ENCODE results near the gene NGB. TPM values are rescaled to one million over a fixed set of nuclear protein-coding genes. Genes with fewer than 3 reads are reported as not detected.

NGB gene
- total RNA-seq, 2 donors from 2014 or later = not detected

GRCh38 chr14:77221241-77221871, 49.6 kb downstream of the NGB start:
- no peak overlapping the region for H3K27ac Mint-ChIP-seq
- ATAC-seq (replicated peaks) = no peak
- no peak overlapping the region for H3K4me3 Mint-ChIP-seq
- no peaks in the 10 kb centered on the region for H3K9me3 Mint-ChIP-seq
- peaks cover 13% of the 10 kb centered on the region for H3K27me3 Mint-ChIP-seq
- no peaks in the 10 kb centered on the region for H3K4me1 Mint-ChIP-seq
- no peaks in the 10 kb centered on the region for H3K36me3 Mint-ChIP-seq (ENCODE audit: low read depth)

GRCh38 chr14:77220246-77221017, 50.6 kb downstream of the NGB start:
- no peaks in the 10 kb centered on the region for H3K9me3 Mint-ChIP-seq
- H3K4me1 Mint-ChIP-seq = no peaks in the 10 kb centered on the region
- no peak for ATAC-seq (replicated peaks)

GRCh38 chr14:77219591-77219990, 51.4 kb downstream of the NGB start:
- Mint-ChIP-seq H3K36me3 (ENCODE audit: low read depth) (no peaks in the 10 kb centered on the region), H3K4me1 (no peaks in the 10 kb centered on the region), H3K4me3 (no peak overlapping the region), H3K9me3 (no peaks in the 10 kb centered on the region), H3K27me3 (peaks cover 24% of the 10 kb centered on the region), H3K27ac (no peak overlapping the region)
- no peak for ATAC-seq (replicated peaks)

More at GRCh38 chr14:77220246-77221017, 50.6 kb downstream of the NGB start:
- Mint-ChIP-seq H3K27me3 (peaks cover 19% of the 10 kb centered on the region), H3K36me3 (ENCODE audit: low read depth) (no peaks in the 10 kb centered on the region), H3K27ac (no peak overlapping the region), H3K4me3 (no peak overlapping the region)

GRCh38 chr14:77217551-77217950, 53.5 kb downstream of the NGB start:
- Mint-ChIP-seq H3K9me3 (no peaks in the 10 kb centered on the region), H3K4me1 (no peaks in the 10 kb centered on the region), H3K4me3 (no peak overlapping the region), H3K36me3 (ENCODE audit: low read depth) (no peaks in the 10 kb centered on the region), H3K27ac (no peak overlapping the region), H3K27me3 (peaks cover 30% of the 10 kb centered on the region)
- ATAC-seq (replicated peaks) = no peak

Other genes with a start within 250 kb of the NGB start
- gene IRF2BPL, start 242.5 kb downstream of the NGB start, total RNA-seq = 10 to 100 TPM; 14.2 to 25.5 TPM
- 10 to 100 TPM in 1 of 2 donors, 1 to 10 TPM in 1; 8.5 to 11.8 TPM for gene CIPC, start 172.9 kb downstream of the NGB start, total RNA-seq
- gene ZDHHC22, start 129.4 kb downstream of the NGB start, total RNA-seq = not detected
- gene TMEM63C, start 89.4 kb downstream of the NGB start, total RNA-seq = under 1 TPM; 0.04 to 0.64 TPM
- 10 to 100 TPM; 10.9 to 26.0 TPM for gene POMT2, start 49.7 kb upstream of the NGB start, total RNA-seq
- gene GSTZ1, start 49.8 kb upstream of the NGB start, total RNA-seq = 10 to 100 TPM; 11.0 to 13.1 TPM
- gene TMED8, start 105.9 kb upstream of the NGB start, total RNA-seq = 10 to 100 TPM; 33.2 to 45.1 TPM
- under 1 TPM; 0.22 to 0.29 TPM for gene SAMD15, start 106.2 kb upstream of the NGB start, total RNA-seq
- gene NOXRED1, start 152.3 kb upstream of the NGB start, total RNA-seq = 1 to 10 TPM in 1 of 2 donors, under 1 TPM in 1; 0.89 to 1.0 TPM
- gene VIPAS39, start 186.4 kb upstream of the NGB start, total RNA-seq = 10 to 100 TPM; 19.0 to 25.9 TPM
- gene AHSA1, start 186.9 kb upstream of the NGB start, total RNA-seq = 100 to 1,000 TPM; 143 to 283 TPM
- gene ISM2, start 227.6 kb upstream of the NGB start, total RNA-seq = under 1 TPM in 1 of 2 donors, not detected in 1; 0.21 TPM